Adrenal gland (tissue), 12 donors: ENCODE measurements around the gene STEAP3. TPM values are rescaled to one million over a fixed set of nuclear protein-coding genes. Genes with fewer than 3 reads are reported as not detected.

Experiments
- DNase-seq, 7 donors: peaks; one replicate each; pipeline ENCODE4 v3.0.0-alpha.2; 2019 to 2020
- H3K27ac ChIP-seq, 5 donors: fragments of 200-600 bp; sonication (generic) in 4 of 5; 1 replicate in 3 of 5; 2 replicates in 2 of 5; pipeline versions ENCODE4 v1.5.1 to v1.8.0; 2016 to 2020; ENCODE audit warnings: mild to moderate bottlenecking in 1 of 5
- H3K27me3 ChIP-seq: fragments of 200-600 bp; 2 replicates; pipeline ENCODE4 v1.8.0; 2021
- H3K36me3 ChIP-seq, 2 donors: fragments of 200-600 bp; replicated peaks in 1 of 2; 1 replicate in 1 of 2; 2 replicates in 1 of 2; pipeline versions ENCODE4 v1.5.1 to v1.8.0; 2018 to 2022
- H3K4me1 ChIP-seq, 2 donors: fragments of 200-600 bp; replicated peaks in 1 of 2; 1 replicate in 1 of 2; 2 replicates in 1 of 2; pipeline versions ENCODE4 v1.5.1 to v1.8.0; 2018 to 2021
- H3K4me3 ChIP-seq, 4 donors: fragments of 200-600 bp; sonication (generic) in 3 of 4; one replicate each; pipeline ENCODE4 v1.5.1; 2016 to 2018
- H3K9me3 ChIP-seq, 3 donors: fragments of 200-600 bp; sonication (generic) in 1 of 3; replicated peaks in 1 of 3; 1 replicate in 2 of 3; 2 replicates in 1 of 3; pipeline versions ENCODE4 v1.5.1 to v1.8.0; 2016 to 2021
- POLR2A ChIP-seq, 2 donors: fragments of 450-650 bp; IDR thresholded peaks; one replicate each; pipeline ENCODE4 v1.6.1; 2017; ENCODE audit warnings: antibody characterized with exemption in 2 of 2, mild to moderate bottlenecking in 2 of 2, moderate library complexity in 1 of 2
- WGBS, 4 donors: extraction: QIAGEN DNeasy Blood & Tissue Kit in 2 of 4; methylation state at CpG; one replicate each; pipeline versions ENCODE4 v1.1.5 to v1.1.7; 2013 to 2017; 5-methylcytosine and 5-hydroxymethylcytosine counted together
- intact Hi-C, 2 donors: fragments of 100-400 bp; cut with DNase I; formaldehyde crosslinking; loops; one replicate each; pipeline versions ENCODE4 v1.14.1 to v1.15.0; 2022 to 2023
- polyA plus RNA-seq, 3 donors: library from polyadenylated mRNA; stranded (reverse); fragments of 200-250 nt in 2 of 3; fragments of 350-450 nt in 1 of 3; fragmentation: Illumina TruSeq in 1 of 3; extraction: RNeasy Lipid Tissue Mini Kit (QIAGEN cat#74804) in 1 of 3; gene quantifications; one replicate each; pipeline ENCODE4 v1.2.3, GENCODE V29; 2013 to 2014
- total RNA-seq, 9 donors: library from RNA; depleted of rRNA in 4 of 9; stranded (reverse); fragments of >200 nt in 4 of 9; fragments of 120-200 nt in 1 of 9; fragmentation: NEBNext Ultra II Directional in 1 of 9; extraction: Animal tissue kit (Norgen Biotek cat#: 25700) in 1 of 9; gene quantifications; one replicate each; pipeline versions ENCODE4 v1.1.0 to v1.2.4, GENCODE V29; 2013 to 2023
- TF ChIP-seq, protein P1 (sequence below), 6 experiments: fragments of 450-650 bp in 4 of 6; fragments of 200-600 bp in 2 of 6; sonication (generic) in 1 of 6; IDR thresholded peaks; 1 replicate in 5 of 6; 2 replicates in 1 of 6; pipeline versions ENCODE4 v1.5.1 to v1.8.0; 2016 to 2021; ENCODE audit warnings: antibody characterized with exemption in 6 of 6, mild to moderate bottlenecking in 2 of 6, moderate library complexity in 1 of 6
- donor health status: healthy with polysubstance abuse.
- donor health status: Bipolar disorder and iron deficiency.
- donor health status: DM: yes; HTN: yes; CAD: no.
- donor health status: DM: no; HTN: no; CAD: no.
- donor health status: DM: no; HTN: no; CAD: no.
- donor health status: DM: yes; HTN: yes; CAD: no.

STEAP3 gene
- total and polyA plus RNA-seq, 12 donors: 1.3 to 48.2 (median 6.9) TPM

DNA sequence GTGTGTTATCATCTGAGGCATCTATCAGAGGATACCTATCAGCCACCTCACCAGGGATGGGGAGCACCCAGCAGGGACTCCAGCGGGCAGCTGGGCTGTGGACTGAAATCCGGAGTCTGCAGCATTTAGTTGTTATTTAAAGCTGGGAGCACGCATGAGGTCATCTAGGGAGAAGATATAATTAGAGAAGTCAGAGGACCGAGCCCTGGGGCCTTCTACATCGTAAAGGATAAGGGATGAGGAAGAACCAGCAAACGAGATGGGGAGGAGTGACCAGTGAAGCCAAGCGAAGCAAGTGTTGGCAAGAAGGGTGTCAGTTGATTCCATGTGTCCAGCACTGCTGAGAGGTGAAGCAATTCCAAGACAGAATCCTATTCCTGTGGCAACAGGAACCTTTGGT, 70.3 kb downstream of the STEAP3 start:
- H3K4me3 ChIP-seq: no peak overlapping the region
- no peaks in the 10 kb centered on the region for H3K27me3 ChIP-seq
- TF ChIP-seq POLR2A (IDR thresholded peaks at IDR 0.05): no peak
- TF ChIP-seq, protein P1, sequence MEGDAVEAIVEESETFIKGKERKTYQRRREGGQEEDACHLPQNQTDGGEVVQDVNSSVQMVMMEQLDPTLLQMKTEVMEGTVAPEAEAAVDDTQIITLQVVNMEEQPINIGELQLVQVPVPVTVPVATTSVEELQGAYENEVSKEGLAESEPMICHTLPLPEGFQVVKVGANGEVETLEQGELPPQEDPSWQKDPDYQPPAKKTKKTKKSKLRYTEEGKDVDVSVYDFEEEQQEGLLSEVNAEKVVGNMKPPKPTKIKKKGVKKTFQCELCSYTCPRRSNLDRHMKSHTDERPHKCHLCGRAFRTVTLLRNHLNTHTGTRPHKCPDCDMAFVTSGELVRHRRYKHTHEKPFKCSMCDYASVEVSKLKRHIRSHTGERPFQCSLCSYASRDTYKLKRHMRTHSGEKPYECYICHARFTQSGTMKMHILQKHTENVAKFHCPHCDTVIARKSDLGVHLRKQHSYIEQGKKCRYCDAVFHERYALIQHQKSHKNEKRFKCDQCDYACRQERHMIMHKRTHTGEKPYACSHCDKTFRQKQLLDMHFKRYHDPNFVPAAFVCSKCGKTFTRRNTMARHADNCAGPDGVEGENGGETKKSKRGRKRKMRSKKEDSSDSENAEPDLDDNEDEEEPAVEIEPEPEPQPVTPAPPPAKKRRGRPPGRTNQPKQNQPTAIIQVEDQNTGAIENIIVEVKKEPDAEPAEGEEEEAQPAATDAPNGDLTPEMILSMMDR (IDR thresholded peaks at IDR 0.05): no peak
- DNase-seq: peak in 1 of 7 donors; percentile 27
- 64 to 82% (median 72%) methylated on average over 5 to 7 of the region's 7 CpGs for WGBS, 4 donors
- H3K4me1 ChIP-seq: peaks cover 0 to 15% of the 10 kb centered on the region in 2 donors
- no peak overlapping the region for H3K27ac ChIP-seq
- no peaks in the 10 kb centered on the region for H3K36me3 ChIP-seq
- no peaks in the 10 kb centered on the region for H3K9me3 ChIP-seq
- intact Hi-C loops: no loop called here

DNA sequence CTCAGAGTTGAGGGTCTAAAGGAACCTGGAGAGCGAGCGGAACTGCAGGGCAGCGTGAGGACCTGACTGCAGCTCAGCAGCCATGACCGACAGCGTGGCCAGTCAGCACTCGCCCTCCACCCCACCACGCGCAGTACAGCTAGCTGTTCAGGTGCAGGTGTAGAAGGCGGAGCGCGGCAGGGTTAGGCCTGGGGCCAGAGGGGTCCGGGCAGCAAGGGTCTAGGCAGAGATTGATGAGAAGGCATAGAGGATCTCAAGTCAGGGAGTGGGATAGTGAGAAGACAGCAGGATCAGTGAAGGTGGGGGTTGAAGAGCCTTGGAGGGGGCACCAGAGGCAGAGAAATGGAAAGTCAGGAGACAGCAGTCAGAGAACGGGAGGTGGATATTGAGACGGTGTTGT, 71.0 kb downstream of the STEAP3 start:
- 88 to 93% (median 91%) methylated on average over 14 of the region's 14 CpGs for WGBS, 4 donors
- TF ChIP-seq, protein P1 (IDR thresholded peaks at IDR 0.05): no peak
- TF ChIP-seq POLR2A (IDR thresholded peaks at IDR 0.05): no peak
- DNase-seq: no peak
- H3K4me1 ChIP-seq: peaks cover 0 to 15% of the 10 kb centered on the region in 2 donors
- no peaks in the 10 kb centered on the region for H3K27me3 ChIP-seq
- H3K27ac ChIP-seq: no peak overlapping the region
- no peak overlapping the region for H3K4me3 ChIP-seq
- H3K36me3 ChIP-seq: no peaks in the 10 kb centered on the region
- intact Hi-C loops: no loop called here
- H3K9me3 ChIP-seq: no peaks in the 10 kb centered on the region

DNA sequence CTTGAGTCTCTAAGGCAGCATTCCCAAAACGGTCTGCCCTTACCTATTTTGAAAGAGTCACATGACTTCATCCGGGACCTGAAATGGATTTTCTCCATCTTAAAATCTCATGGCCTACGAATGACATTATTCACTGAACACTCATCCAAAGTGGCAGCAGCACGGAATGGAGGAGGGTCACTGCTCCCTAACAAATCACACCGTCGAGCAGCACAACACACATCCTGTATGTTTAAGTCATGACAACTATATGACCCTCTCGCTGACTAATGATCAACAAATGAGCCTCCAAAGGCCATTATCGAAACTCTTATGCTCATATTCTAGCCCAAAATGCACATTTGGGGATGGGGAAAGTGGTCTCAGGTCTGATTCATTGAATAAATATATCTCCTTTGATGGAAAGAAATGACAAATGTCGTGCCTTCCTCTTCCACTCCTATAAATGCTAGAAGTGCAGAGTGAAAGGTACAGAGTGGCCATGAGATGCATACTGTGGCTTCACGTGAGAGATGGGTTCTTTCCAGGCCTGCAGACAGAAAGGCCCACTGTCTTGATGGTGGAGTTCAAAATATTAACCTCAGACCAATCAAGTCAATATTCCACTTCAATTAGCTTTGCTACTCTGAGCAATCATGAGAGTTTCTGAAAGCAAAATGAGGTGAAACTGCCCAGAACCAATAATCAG, 72.2 kb downstream of the STEAP3 start:
- TF ChIP-seq POLR2A (IDR thresholded peaks at IDR 0.05): no peak
- TF ChIP-seq, protein P1 (IDR thresholded peaks at IDR 0.05): no peak
- peaks cover 0 to 15% of the 10 kb centered on the region in 2 donors for H3K4me1 ChIP-seq
- H3K36me3 ChIP-seq: no peaks in the 10 kb centered on the region
- H3K4me3 ChIP-seq: no peak overlapping the region
- WGBS, 4 donors: 83 to 93% (median 88%) methylated on average over 10 of the region's 10 CpGs
- intact Hi-C loops: no loop called here
- DNase-seq: no peak
- H3K27me3 ChIP-seq: no peaks in the 10 kb centered on the region
- no peak overlapping the region for H3K27ac ChIP-seq
- H3K9me3 ChIP-seq: no peaks in the 10 kb centered on the region

DNA sequence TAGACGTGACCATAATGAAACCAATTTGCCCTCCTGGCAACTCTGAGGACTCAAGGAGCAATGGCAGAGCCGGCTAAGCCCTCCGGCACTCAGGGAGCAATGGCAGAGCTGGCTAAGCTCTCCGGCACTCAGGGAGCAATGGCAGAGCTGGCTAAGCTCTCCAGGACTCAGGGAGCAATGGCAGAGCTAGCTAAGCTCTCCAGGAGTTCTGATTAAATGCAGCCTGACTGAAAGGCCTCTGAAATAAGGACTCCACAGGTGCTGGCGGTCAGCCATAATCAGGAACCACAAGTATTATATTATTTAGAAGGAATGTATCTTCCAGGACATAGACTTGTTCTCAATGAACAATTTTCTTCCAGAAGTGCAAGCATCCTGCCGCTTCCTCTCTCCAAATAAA, 77.8 kb downstream of the STEAP3 start:
- WGBS, 4 donors: 90 to 96% (median 95%) methylated on average over 6 of the region's 6 CpGs

More for the DNA sequence above, 77.8 kb downstream of the STEAP3 start:
- H3K4me1 ChIP-seq: no peaks in the 10 kb centered on the region
- H3K9me3 ChIP-seq: no peaks in the 10 kb centered on the region
- peak in 1 of 7 donors; percentile 28 for DNase-seq
- intact Hi-C loops: no loop called here
- no peaks in the 10 kb centered on the region for H3K36me3 ChIP-seq
- H3K27me3 ChIP-seq: no peaks in the 10 kb centered on the region
- no peak overlapping the region for H3K27ac ChIP-seq
- TF ChIP-seq, protein P1 (IDR thresholded peaks at IDR 0.05): no peak
- TF ChIP-seq POLR2A (IDR thresholded peaks at IDR 0.05): no peak
- no peak overlapping the region for H3K4me3 ChIP-seq
